Neural cell (in vitro differentiated cells): ENCODE measurements around the gene VWC2. TPM values are rescaled to one million over a fixed set of nuclear protein-coding genes. Genes with fewer than 3 reads are reported as not detected.
A peak's percentile ranks its signal among the peaks of the same experiment; 100 is the strongest.

Experiments used
- H2AFZ ChIP-seq: fragments of 200-600, 300-800 bp; sonication (generic), shearing (Covaris generic); 2 replicates; pipeline ENCODE4 v1.6.0; 2014; ENCODE audit warnings: low read depth, mild to moderate bottlenecking, antibody characterized with exemption, low read length, moderate library complexity
- H3F3A ChIP-seq: fragments of 200-600 bp; shearing (Covaris generic); 2 replicates; pipeline ENCODE4 v1.6.1; 2016; ENCODE audit warnings: mild to moderate bottlenecking, moderate library complexity, mixed read lengths, antibody characterized with exemption, low read length; ENCODE audit not compliant: insufficient read depth, poor library complexity, severe bottlenecking
- H3K27ac ChIP-seq: fragments of 200-600, 300-800 bp; sonication (generic), shearing (Covaris generic); 2 replicates; pipeline ENCODE4 v1.5.1; 2014; ENCODE audit warnings: mild to moderate bottlenecking, low read length, moderate library complexity
- H3K27me3 ChIP-seq: fragments of 300-800, 200-600 bp; sonication (generic), shearing (Covaris generic); 2 replicates; pipeline ENCODE4 v1.6.0; 2014; ENCODE audit warnings: mild to moderate bottlenecking, low read depth, low read length, moderate library complexity; ENCODE audit not compliant: insufficient read depth
- H3K36me3 ChIP-seq: fragments of 300-800, 200-600 bp; sonication (generic), shearing (Covaris generic); 2 replicates; pipeline ENCODE4 v1.5.1; 2014; ENCODE audit warnings: mild to moderate bottlenecking, antibody characterized with exemption, low read length, moderate library complexity; ENCODE audit not compliant: insufficient read depth
- H3K4me2 ChIP-seq: fragments of 300-800, 200-600 bp; sonication (generic), shearing (Covaris generic); 2 replicates; pipeline ENCODE4 v1.6.0; 2014; ENCODE audit warnings: mild to moderate bottlenecking, low read length
- H3K4me3 ChIP-seq: fragments of 300-800, 200-600 bp; sonication (generic), shearing (Covaris generic); 2 replicates; pipeline ENCODE4 v1.5.1; 2014; ENCODE audit warnings: mild to moderate bottlenecking, low read length, moderate library complexity
- H3K79me2 ChIP-seq: fragments of 200-600 bp; shearing (Covaris generic); replicated peaks from 2 replicates; pipeline ENCODE4 v1.6.0; 2014; ENCODE audit warnings: mild to moderate bottlenecking, low read length, moderate library complexity; ENCODE audit not compliant: insufficient read depth
- H3K9ac ChIP-seq: fragments of 300-800, 200-600 bp; sonication (generic), shearing (Covaris generic); 2 replicates; pipeline ENCODE4 v1.6.1; 2016; ENCODE audit warnings: mild to moderate bottlenecking, low read length, mixed read lengths
- H3K9me2 ChIP-seq: fragments of 200-600 bp; shearing (Covaris generic); 2 replicates; pipeline ENCODE4 v1.6.1; 2016; ENCODE audit warnings: mild to moderate bottlenecking, low read length, mixed read lengths; ENCODE audit not compliant: insufficient read depth
- H3K9me3 ChIP-seq: fragments of 200-600, 300-800 bp; sonication (generic), shearing (Covaris generic); 2 replicates; pipeline ENCODE4 v1.6.1; 2016; ENCODE audit warnings: mild to moderate bottlenecking, mixed run types, low read length, moderate library complexity, mixed read lengths
- H4K20me1 ChIP-seq: fragments of 200-600 bp; shearing (Covaris generic); 2 replicates; pipeline ENCODE4 v1.6.1; 2016; ENCODE audit warnings: mild to moderate bottlenecking, mixed run types; ENCODE audit not compliant: insufficient read depth
- EP300 ChIP-seq: fragments of 450-650 bp; conservative IDR thresholded peaks from 2 replicates; pipeline ENCODE4 v1.6.1; 2014; ENCODE audit warnings: antibody characterized with exemption, mild to moderate bottlenecking, moderate library complexity; ENCODE audit not compliant: poor library complexity, severe bottlenecking
- EZH2 ChIP-seq: fragments of 200-600, 300-800 bp; shearing (Covaris generic), sonication (generic); IDR thresholded peaks from 2 replicates; pipeline ENCODE4 v1.6.1; 2014; ENCODE audit warnings: antibody characterized with exemption, low read length, borderline replicate concordance, mild to moderate bottlenecking; ENCODE audit not compliant: insufficient read depth, poor library complexity, severe bottlenecking
- MXI1 ChIP-seq: fragments of 450-650 bp; conservative IDR thresholded peaks from 2 replicates; pipeline ENCODE4 v1.6.1; 2014; ENCODE audit warnings: antibody characterized with exemption, mild to moderate bottlenecking; ENCODE audit not compliant: poor library complexity, severe bottlenecking
- POLR2AphosphoS5 ChIP-seq: IDR thresholded peaks from 2 replicates; pipeline ENCODE4 v1.6.1; 2012
- RAD21 ChIP-seq: fragments of 450-650 bp; conservative IDR thresholded peaks from 2 replicates; pipeline ENCODE4 v1.6.1; 2014; ENCODE audit warnings: antibody characterized with exemption, mild to moderate bottlenecking, moderate library complexity
- SMC3 ChIP-seq: fragments of 450-650 bp; conservative IDR thresholded peaks from 2 replicates; pipeline ENCODE4 v1.6.1; 2014; ENCODE audit warnings: antibody characterized with exemption, mild to moderate bottlenecking, moderate library complexity; ENCODE audit not compliant: poor library complexity
- TAF1 ChIP-seq: IDR thresholded peaks from 2 replicates; pipeline ENCODE4 v1.6.1; 2012; ENCODE audit warnings: low read depth
- polyA plus RNA-seq: library from polyadenylated mRNA; depleted of rRNA; stranded (reverse); fragments of >200 nt; gene quantifications from 2 replicates; pipeline ENCODE4 v1.2.3, GENCODE V29; 2014
- TF ChIP-seq, protein P1 (sequence below): fragments of 450-650 bp; IDR thresholded peaks from 2 replicates; pipeline ENCODE4 v1.5.1; 2014; ENCODE audit warnings: antibody characterized with exemption, mild to moderate bottlenecking, moderate library complexity; ENCODE audit not compliant: poor library complexity, severe bottlenecking
- TF ChIP-seq, protein P2 (sequence below): IDR thresholded peaks from 2 replicates; pipeline ENCODE4 v1.6.1; 2012; ENCODE audit warnings: borderline replicate concordance

Gene VWC2
- polyA plus RNA-seq, 1 donor from 2014 or later: 4.6 TPM

DNA sequence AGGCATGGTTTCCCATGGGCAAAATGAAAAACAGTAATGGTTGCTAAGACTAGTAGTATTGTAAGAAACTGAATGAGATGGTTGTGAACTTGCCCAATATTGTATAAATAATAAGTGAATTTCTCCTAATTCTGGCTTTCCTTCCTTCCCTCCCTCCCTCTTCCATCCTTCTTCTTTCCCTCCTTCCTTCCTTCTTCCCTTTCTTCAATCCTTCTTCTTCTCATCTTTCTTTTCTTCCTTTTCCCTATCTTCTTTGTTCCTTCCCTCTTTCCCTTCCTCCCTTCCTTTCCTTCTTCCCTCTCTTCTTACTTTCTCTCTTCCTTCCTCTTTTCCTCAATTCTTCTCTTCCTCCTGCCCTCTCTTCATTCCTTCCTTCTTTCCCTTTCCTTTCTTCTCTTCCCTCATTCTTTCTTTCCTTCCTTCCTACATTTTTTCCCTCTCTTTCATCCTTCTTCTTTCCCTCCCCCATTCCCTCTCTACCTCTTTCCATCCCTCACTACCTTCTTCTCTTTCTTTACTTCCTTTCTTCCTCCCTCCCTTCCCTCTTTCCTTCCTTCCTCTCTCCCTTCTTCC is 4.1 kb upstream of the VWC2 start:
- no peak overlapping the region for H3K9ac ChIP-seq
- no peak overlapping the region for H3K4me2 ChIP-seq
- no peak overlapping the region for H3K4me3 ChIP-seq
- no peaks in the 10 kb centered on the region for H3K9me2 ChIP-seq
- no peaks in the 10 kb centered on the region for H3K79me2 ChIP-seq
- TF ChIP-seq EZH2: peak; percentile 58
- no peak for TF ChIP-seq SMC3
- H3F3A ChIP-seq: no peaks in the 10 kb centered on the region
- no peak overlapping the region for H2AFZ ChIP-seq
- no peaks in the 10 kb centered on the region for H3K36me3 ChIP-seq
- peaks cover 23% of the 10 kb centered on the region for H3K27me3 ChIP-seq
- no peak overlapping the region for H3K27ac ChIP-seq
- H3K9me3 ChIP-seq: no peaks in the 10 kb centered on the region
- no peaks in the 10 kb centered on the region for H4K20me1 ChIP-seq

DNA sequence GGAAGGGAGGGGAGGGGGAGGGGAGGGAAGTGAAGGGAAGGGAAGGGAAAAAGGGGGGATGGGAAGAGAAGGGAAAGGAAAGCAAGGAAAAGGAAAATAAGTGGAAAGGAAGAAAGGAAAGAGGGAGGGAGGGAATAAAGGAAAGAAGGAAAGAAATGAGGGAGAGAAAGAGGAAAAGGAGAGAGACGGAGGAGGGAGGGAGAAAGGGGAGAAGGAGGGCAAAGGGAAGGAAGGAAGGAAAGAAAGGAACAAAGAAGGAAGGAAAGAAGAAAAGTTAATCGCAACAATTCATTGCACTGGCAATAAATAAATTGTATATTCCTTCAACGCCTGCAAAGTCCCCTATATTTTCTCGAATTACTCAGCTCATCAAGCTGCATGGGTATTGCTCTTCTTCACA is 2.6 kb upstream of the VWC2 start:
- no peak overlapping the region for H3K9ac ChIP-seq
- no peak overlapping the region for H3K4me2 ChIP-seq
- H3K9me2 ChIP-seq: no peaks in the 10 kb centered on the region
- no peak overlapping the region for H2AFZ ChIP-seq
- H3K9me3 ChIP-seq: no peaks in the 10 kb centered on the region
- H4K20me1 ChIP-seq: no peaks in the 10 kb centered on the region
- no peaks in the 10 kb centered on the region for H3K36me3 ChIP-seq
- no peaks in the 10 kb centered on the region for H3F3A ChIP-seq
- peaks cover 36% of the 10 kb centered on the region for H3K27me3 ChIP-seq
- no peak overlapping the region for H3K4me3 ChIP-seq
- no peak overlapping the region for H3K27ac ChIP-seq
- no peaks in the 10 kb centered on the region for H3K79me2 ChIP-seq
- TF ChIP-seq, protein P1, sequence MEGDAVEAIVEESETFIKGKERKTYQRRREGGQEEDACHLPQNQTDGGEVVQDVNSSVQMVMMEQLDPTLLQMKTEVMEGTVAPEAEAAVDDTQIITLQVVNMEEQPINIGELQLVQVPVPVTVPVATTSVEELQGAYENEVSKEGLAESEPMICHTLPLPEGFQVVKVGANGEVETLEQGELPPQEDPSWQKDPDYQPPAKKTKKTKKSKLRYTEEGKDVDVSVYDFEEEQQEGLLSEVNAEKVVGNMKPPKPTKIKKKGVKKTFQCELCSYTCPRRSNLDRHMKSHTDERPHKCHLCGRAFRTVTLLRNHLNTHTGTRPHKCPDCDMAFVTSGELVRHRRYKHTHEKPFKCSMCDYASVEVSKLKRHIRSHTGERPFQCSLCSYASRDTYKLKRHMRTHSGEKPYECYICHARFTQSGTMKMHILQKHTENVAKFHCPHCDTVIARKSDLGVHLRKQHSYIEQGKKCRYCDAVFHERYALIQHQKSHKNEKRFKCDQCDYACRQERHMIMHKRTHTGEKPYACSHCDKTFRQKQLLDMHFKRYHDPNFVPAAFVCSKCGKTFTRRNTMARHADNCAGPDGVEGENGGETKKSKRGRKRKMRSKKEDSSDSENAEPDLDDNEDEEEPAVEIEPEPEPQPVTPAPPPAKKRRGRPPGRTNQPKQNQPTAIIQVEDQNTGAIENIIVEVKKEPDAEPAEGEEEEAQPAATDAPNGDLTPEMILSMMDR: no peak
- no peak for TF ChIP-seq EP300
- no peak for TF ChIP-seq RAD21
- TF ChIP-seq POLR2AphosphoS5: no peak
- no peak for TF ChIP-seq SMC3
- no peak for TF ChIP-seq MXI1
- TF ChIP-seq TAF1: no peak
- no peak for TF ChIP-seq EZH2
- TF ChIP-seq, protein P2, sequence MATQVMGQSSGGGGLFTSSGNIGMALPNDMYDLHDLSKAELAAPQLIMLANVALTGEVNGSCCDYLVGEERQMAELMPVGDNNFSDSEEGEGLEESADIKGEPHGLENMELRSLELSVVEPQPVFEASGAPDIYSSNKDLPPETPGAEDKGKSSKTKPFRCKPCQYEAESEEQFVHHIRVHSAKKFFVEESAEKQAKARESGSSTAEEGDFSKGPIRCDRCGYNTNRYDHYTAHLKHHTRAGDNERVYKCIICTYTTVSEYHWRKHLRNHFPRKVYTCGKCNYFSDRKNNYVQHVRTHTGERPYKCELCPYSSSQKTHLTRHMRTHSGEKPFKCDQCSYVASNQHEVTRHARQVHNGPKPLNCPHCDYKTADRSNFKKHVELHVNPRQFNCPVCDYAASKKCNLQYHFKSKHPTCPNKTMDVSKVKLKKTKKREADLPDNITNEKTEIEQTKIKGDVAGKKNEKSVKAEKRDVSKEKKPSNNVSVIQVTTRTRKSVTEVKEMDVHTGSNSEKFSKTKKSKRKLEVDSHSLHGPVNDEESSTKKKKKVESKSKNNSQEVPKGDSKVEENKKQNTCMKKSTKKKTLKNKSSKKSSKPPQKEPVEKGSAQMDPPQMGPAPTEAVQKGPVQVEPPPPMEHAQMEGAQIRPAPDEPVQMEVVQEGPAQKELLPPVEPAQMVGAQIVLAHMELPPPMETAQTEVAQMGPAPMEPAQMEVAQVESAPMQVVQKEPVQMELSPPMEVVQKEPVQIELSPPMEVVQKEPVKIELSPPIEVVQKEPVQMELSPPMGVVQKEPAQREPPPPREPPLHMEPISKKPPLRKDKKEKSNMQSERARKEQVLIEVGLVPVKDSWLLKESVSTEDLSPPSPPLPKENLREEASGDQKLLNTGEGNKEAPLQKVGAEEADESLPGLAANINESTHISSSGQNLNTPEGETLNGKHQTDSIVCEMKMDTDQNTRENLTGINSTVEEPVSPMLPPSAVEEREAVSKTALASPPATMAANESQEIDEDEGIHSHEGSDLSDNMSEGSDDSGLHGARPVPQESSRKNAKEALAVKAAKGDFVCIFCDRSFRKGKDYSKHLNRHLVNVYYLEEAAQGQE: no peak
